ENCODE results near the gene LRRC32.

Gene LRRC32, protein sequence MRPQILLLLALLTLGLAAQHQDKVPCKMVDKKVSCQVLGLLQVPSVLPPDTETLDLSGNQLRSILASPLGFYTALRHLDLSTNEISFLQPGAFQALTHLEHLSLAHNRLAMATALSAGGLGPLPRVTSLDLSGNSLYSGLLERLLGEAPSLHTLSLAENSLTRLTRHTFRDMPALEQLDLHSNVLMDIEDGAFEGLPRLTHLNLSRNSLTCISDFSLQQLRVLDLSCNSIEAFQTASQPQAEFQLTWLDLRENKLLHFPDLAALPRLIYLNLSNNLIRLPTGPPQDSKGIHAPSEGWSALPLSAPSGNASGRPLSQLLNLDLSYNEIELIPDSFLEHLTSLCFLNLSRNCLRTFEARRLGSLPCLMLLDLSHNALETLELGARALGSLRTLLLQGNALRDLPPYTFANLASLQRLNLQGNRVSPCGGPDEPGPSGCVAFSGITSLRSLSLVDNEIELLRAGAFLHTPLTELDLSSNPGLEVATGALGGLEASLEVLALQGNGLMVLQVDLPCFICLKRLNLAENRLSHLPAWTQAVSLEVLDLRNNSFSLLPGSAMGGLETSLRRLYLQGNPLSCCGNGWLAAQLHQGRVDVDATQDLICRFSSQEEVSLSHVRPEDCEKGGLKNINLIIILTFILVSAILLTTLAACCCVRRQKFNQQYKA

GRCh38 chr11:76670485-76671236 is at the start of gene LRRC32:
Gene LRRC32, minus strand, starts transcription at chr11:76670747. Its CDS starts 4,793 bp downstream, at chr11:76665954.
- no peak for DNase-seq

DNA sequence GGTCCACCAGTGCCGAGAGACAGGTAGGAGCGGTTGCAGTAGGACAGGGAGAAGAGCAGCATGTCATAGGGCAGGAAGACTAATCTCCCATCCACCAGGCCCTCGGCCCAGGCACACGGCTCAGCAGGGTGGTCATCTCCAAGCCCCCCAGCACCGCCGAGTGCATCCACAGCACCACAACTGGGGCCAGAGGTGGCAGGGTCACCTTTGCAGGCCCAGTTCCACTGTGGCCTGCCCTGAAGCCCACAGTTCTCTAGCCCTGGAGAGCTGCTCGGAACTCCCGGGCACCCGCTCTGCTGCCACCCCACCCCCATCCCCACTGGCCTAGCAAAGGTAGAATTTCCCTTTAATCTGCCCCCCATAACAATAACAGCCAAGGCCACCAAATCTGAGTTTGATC is 49.1 kb upstream of the LRRC32 start:
- no peak for DNase-seq

DNA sequence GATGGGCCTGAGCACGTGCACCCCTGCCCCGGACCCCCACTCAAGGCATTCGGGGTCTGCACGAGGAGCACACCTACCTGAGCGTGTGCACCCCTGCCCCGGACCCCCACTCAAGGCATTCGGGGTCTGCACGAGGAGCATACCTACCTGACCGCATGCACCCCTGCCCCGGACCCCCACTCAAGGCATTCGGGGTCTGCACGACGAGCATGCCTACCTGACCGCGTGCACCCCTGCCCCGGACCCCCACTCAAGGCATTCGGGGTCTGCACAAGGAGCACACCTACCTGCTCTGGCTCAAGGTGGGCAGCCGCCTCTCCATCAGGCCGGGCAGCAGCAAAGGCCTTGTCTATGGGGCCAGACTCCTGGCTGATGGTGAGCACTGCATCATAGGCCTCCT is 48.7 kb upstream of the LRRC32 start:
- DNase-seq: no peak

DNA sequence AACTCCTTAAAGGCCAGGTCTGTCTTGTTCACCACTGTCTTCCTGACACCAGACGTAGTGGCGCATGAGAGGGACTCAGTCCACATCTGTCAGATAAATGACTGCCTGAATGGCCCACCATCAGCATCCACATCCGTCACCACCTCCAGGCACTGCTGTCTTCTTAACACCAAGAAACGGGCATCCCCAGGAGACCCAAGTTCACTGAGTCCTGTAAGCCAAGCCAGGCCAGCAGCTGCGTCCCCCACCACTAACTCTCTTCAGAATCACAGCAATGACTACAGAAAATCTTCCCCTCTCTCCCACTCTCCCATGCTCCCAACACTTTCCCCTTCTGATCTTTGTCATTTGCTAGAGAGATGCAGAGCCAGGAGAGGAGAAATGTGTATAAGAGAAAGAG is 47.3 kb upstream of the LRRC32 start:
- no peak for DNase-seq

DNA sequence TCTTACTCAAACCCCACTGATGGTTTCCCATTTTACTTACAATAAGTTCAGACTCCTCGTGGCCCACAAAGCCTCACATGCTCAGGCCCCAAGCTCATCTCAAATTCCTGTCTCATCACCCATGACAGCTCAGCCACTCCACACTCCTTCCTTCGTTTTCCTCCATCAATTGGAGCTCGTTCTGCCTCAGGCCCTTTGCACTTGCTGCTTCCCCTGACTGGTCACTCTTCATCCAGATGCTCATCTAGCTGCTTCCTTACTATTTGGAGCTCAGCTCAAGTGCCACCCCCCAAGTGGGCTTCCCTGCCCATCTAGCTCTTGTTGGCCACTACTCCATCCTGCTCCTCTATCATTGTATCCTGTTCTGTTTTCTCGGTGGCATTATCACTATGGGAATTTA is 46.8 kb upstream of the LRRC32 start:
- no peak for DNase-seq

- DNase-seq: no peak
Measured at GRCh38 chr11:76716268-76716667, 45.7 kb upstream of the LRRC32 start.

DNA sequence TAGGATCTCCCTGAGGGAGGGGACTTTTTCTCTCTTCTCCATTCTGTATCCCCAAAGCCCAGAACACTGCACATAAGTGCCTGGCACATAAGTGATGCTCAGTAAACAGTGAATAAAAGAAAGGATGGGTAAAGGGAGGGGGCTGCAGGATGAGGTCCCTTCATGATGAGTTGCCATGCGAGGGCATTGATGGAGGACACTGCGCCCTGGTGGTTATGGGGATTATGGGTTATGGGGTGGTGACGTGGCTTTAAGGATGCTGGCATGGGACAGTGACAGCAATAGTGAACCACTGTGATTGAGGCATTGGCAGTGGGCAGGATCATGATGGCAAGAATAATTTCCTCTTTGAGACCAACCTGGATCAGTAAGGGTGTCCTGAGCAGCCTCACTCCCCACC is 43.9 kb upstream of the LRRC32 start:
- no peak for DNase-seq

- no peak for DNase-seq
Measured at GRCh38 chr11:76713499-76713898, 43.0 kb upstream of the LRRC32 start.

DNA sequence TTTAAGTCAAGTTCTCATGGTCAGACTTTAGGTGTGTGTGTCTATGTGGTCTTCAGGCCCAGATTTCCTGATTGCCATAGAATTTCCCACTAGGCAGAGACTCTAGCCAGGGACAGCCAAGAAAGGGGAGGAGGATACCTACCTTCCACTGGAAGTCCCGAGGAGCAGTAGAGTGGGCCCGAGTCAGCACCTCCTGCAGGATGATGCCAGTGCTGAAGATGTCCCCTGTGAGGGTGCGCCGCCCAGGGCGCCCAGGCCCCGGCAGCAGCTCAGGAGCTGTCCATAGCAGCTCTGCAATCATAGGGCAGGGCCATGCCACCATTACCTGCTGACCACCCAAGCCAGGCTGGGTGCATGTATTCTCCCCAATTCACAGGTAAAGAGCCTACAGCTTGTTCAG is 41.6 kb upstream of the LRRC32 start:
- DNase-seq: no peak

GRCh38 chr11:76709756-76710155 is 39.2 kb upstream of the LRRC32 start:
- no peak for DNase-seq

- DNase-seq: no peak
Measured at GRCh38 chr11:76708972-76709660, 38.6 kb upstream of the LRRC32 start.

DNA sequence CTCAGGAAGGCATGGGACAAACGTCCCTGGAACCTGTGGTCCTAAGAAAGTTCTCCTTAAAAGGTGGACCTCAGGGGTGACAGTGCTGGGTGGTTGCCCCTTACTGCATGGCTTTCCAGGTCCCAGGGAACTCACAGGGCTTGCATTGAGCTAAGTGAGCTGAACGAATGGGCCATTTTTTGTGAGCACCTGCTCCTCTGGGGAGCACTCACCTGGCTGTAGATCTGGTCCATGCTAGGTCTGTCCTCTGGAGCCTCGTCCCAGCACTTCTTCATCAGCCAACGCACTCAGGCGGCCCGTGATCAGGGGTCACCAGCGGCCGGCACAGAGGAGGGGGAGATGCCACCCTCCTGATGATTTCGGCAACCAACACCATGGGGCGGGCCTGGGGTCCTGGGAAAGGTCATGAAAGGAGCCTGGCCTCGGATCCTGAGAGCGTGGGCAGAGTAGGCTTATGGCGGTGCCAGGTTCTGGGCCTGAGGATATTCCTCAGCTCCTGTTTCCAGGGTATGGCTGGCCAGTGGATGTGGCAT is 36.8 kb upstream of the LRRC32 start:
- DNase-seq: no peak

- no peak for DNase-seq
Measured at GRCh38 chr11:76706667-76707066, 36.1 kb upstream of the LRRC32 start.

DNA sequence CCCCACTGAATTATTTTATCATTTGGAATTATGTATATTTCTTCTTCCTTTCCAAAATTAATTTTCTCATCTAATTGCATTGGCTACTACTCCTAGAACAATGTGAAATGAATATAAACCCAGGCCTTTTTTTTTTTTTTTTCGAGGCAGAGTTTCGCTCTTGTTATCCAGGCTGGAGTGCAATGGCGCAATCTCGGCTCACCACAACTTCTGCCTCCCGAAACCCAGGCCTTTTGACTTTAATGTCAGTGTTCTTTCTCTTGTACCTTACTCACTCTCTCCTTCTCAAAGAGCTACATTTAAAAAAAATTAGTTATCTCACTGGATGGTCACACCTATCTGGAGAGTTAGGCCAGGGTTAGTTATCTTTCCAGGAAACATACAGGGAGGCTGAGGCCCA is 35.3 kb upstream of the LRRC32 start:
- no peak for DNase-seq

DNA sequence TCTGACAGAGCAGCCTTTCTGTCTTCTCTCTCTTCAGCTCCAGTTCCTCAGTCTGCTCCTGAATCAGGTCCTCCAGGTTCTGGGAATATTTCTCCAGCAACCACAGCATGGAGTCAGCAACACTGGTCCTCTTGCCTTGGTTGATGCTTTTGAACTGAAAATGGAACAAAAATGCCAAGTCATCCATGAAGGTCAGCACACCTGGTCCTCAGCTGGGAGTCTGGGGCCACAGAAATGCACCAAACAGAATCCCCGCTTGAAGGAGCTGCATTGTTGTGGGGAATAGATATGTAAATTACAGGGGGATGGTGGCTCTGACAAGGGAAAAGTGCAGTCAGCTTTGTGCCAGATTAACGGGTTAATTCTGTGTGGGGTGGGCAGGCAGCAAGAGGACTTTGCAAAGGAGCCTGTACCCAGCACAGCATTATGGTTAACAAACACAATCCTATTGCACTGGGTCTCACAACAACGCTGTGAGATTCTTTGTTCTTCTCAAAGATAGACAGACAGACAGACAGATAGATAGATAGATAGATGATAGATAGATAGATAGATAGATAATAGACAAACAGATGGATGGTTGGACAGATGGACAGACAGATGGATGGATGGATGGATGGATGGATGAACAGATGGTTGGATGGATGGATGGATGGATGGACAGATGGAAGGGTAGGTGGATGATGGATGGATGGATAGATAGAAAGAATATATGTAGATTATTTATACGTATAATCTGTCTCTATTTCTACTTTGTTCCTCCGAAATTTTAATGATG is 33.8 kb upstream of the LRRC32 start:
- no peak for DNase-seq

DNA sequence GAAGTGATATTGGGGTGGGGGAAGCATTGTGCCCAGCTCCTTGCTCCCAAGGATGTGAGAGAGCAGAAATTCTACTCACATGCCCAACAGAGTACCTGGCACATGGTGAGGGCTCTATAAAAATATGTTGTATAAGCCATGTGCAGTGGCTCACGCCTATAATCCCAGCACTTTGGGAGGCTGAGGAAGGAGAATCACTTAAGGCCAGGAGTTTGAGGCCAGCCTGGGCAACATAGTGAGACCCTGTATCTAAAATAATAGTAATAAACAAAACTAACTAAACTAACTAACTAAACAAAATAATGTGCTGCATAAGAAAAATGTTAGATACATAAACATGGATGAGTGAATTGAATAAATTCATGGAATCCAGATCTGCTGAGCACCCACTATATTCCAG is 33.2 kb upstream of the LRRC32 start:
- DNase-seq: no peak

GRCh38 chr11:76702336-76703128 is 32.0 kb upstream of the LRRC32 start:
- DNase-seq: no peak

DNA sequence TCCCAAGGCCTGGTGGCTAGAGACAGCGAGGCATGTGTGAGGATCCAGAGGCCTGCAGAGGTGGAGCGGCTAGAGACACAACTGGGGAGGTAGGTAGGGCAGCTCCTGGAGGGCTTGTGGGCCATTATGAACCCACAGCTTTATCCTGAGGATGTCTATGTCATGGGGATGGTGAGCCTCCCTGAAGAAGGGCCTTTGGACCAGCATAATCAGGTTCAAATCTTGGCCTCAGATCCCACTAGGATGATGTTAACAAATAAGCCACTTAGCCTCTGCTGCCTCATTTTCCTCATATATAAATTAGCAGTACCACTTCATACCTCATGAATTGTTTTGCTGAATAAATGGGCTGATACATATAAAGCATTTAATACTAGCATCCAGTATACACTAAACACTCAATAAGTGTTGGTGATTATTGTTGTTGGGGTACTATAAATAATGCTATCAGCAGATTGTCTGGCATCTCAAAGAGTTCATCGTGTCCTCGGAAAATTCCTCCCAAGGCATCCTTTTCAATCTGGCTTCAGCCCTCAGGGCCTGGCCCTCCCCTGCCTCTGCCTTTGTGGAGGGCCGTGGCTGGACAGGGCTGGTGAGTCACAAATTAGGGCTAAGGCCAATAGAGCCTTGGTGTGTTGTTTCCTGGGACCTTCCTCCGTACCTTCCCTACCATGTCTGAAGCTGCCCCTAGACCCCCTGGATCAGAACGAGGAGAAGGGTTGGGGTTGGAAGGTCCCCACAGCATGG is 30.9 kb upstream of the LRRC32 start:
- DNase-seq: peak; percentile 66

DNA sequence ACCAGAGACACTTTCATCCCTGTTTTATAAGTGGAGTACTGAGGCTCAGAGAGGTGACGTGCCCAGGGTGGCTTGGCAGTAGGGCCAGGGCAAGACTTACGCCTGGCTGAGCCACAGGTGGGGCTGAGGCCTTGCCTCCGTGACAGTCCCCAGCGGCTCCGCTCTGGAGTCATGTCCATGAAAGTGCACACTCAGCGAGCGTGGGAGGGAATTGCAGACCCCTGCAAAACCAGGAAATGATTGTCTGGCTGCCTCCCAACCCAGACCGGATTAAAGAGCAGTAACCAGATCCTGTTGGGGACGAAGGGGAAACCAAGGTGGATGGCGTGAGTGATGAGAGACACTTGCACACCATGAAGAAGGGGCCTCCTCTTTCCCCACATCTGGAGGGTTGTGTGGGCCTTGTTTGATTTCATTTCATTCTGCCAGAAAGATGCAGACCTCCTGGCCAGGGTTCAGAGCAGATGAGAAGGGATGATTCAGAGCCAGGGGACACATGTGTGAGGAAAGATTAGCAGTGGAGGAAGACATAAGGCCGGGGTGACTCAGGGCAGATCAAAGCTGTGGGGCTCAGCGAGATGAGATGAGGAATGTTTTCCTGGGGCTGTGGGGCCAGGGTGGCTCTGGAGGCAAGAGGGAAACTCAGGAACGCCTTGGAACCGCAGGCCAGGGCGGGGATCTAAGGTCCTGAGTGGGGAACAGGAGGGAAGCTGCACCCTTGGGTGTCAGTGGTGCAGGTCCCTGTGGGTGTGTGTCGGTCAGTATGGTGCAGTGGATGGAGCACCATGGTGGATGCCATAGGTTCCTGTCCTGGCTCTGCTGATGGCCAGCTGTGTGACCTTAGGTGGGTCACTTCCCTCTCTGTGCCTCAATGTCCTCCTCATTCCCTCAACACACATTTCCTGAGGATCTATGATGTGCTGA is 29.9 kb upstream of the LRRC32 start:
- DNase-seq: peak; percentile 95
